IgD-negative memory B cell (primary cell): ENCODE measurements around the gene AMACR. TPM values are rescaled to one million over a fixed set of nuclear protein-coding genes. Genes with fewer than 3 reads are reported as not detected.
"Not testable (repeated sequence)": the region's sequence is repeated elsewhere in the genome, so short reads cannot be mapped to it uniquely, and the experiment has no call there.

Experiments used
- H3K27ac Mint-ChIP-seq, 3 donors: one replicate each; pipeline ENCODE4 v1.8.0; 2020 to 2022; ENCODE audit warnings: mild to moderate bottlenecking in 3 of 3, mixed read lengths in 3 of 3, moderate library complexity in 1 of 3
- H3K27me3 Mint-ChIP-seq: one replicate; pipeline ENCODE4 v1.8.0; 2021; ENCODE audit warnings: mixed read lengths
- H3K36me3 Mint-ChIP-seq: one replicate; pipeline ENCODE4 v1.8.0; 2020; ENCODE audit warnings: mild to moderate bottlenecking, mixed read lengths
- H3K4me1 Mint-ChIP-seq, 3 donors: one replicate each; pipeline ENCODE4 v1.8.0; 2020 to 2022; ENCODE audit warnings: mixed read lengths in 3 of 3, mild to moderate bottlenecking in 1 of 3
- H3K4me3 Mint-ChIP-seq, 4 donors: one replicate each; pipeline ENCODE4 v1.8.0; 2020 to 2022; ENCODE audit warnings: mild to moderate bottlenecking in 4 of 4, mixed read lengths in 4 of 4, moderate library complexity in 3 of 4
- H3K9me3 Mint-ChIP-seq, 3 donors: one replicate each; pipeline ENCODE4 v1.8.0; 2020 to 2021; ENCODE audit warnings: mixed read lengths in 3 of 3, mild to moderate bottlenecking in 1 of 3
- polyA plus RNA-seq: library from polyadenylated mRNA; unstranded; fragments of 300-500 nt; fragmentation: Illumina TruSeq; gene quantifications from one replicate; pipeline ENCODE4 v1.2.3, GENCODE V29; 2021

The AMACR gene
- polyA plus RNA-seq, 1 donor from 2014 or later, result 6.9 TPM

GRCh38 chr5:34026089-34026761 lies 18.4 kb upstream of the AMACR start:
- no peaks in the 10 kb centered on the region for H3K9me3 Mint-ChIP-seq
- no peaks in the 10 kb centered on the region for H3K27me3 Mint-ChIP-seq
- H3K36me3 Mint-ChIP-seq, result peaks cover 14% of the 10 kb centered on the region
- no peak overlapping the region for H3K27ac Mint-ChIP-seq
- peak overlapping the region in 1 of 4 donors; percentile 48 for H3K4me3 Mint-ChIP-seq
- peaks cover 0 to 1% (median 0%) of the 10 kb centered on the region in 3 donors for H3K4me1 Mint-ChIP-seq

- Mint-ChIP-seq H3K9me3 (no peaks in the 10 kb centered on the region), H3K4me1 (peaks cover 0 to 1% (median 0%) of the 10 kb centered on the region in 3 donors), H3K27ac (no peak overlapping the region), H3K36me3 (peaks cover 10% of the 10 kb centered on the region), H3K27me3 (no peaks in the 10 kb centered on the region), H3K4me3 (no peak overlapping the region)
Observed at GRCh38 chr5:34022121-34022705, 14.4 kb upstream of the AMACR start.

GRCh38 chr5:34021334-34021733 lies 13.5 kb upstream of the AMACR start:
- H3K27me3 Mint-ChIP-seq, result no peaks in the 10 kb centered on the region
- peak overlapping the region in 1 of 3 donors; percentile 35 for H3K27ac Mint-ChIP-seq
- peaks cover 10% of the 10 kb centered on the region for H3K36me3 Mint-ChIP-seq
- H3K4me1 Mint-ChIP-seq, result peaks cover 0 to 1% (median 0%) of the 10 kb centered on the region in 3 donors
- no peak overlapping the region for H3K4me3 Mint-ChIP-seq
- H3K9me3 Mint-ChIP-seq, result no peaks in the 10 kb centered on the region

GRCh38 chr5:34020726-34021125 lies 12.9 kb upstream of the AMACR start:
- Mint-ChIP-seq H3K27ac (peak overlapping the region in 1 of 3 donors; percentile 35), H3K4me1 (peaks cover 0 to 1% (median 0%) of the 10 kb centered on the region in 3 donors), H3K9me3 (no peaks in the 10 kb centered on the region), H3K27me3 (no peaks in the 10 kb centered on the region), H3K4me3 (no peak overlapping the region), H3K36me3 (peaks cover 10% of the 10 kb centered on the region)

- H3K36me3 Mint-ChIP-seq, result peaks cover 9% of the 10 kb centered on the region
- no peak overlapping the region for H3K27ac Mint-ChIP-seq
- peaks cover 0 to 6% (median 0%) of the 10 kb centered on the region in 3 donors for H3K9me3 Mint-ChIP-seq
- H3K4me3 Mint-ChIP-seq, result no peak overlapping the region
- no peaks in the 10 kb centered on the region for H3K4me1 Mint-ChIP-seq
- H3K27me3 Mint-ChIP-seq, result no peaks in the 10 kb centered on the region
Observed at GRCh38 chr5:34017254-34017653, 9.4 kb upstream of the AMACR start.

GRCh38 chr5:34016750-34017149 lies 8.9 kb upstream of the AMACR start:
- Mint-ChIP-seq H3K9me3 (peaks cover 0 to 6% (median 0%) of the 10 kb centered on the region in 3 donors), H3K27ac (no peak overlapping the region), H3K36me3 (peaks cover 9% of the 10 kb centered on the region), H3K4me3 (no peak overlapping the region), H3K4me1 (no peaks in the 10 kb centered on the region), H3K27me3 (no peaks in the 10 kb centered on the region)

- Mint-ChIP-seq H3K27ac (no peak overlapping the region), H3K27me3 (no peaks in the 10 kb centered on the region), H3K4me1 (no peaks in the 10 kb centered on the region), H3K9me3 (peaks cover 0 to 6% (median 0%) of the 10 kb centered on the region in 3 donors), H3K36me3 (peaks cover 9% of the 10 kb centered on the region), H3K4me3 (no peak overlapping the region)
Observed at GRCh38 chr5:34016222-34016621, 8.4 kb upstream of the AMACR start.

GRCh38 chr5:34015120-34015822 lies 7.4 kb upstream of the AMACR start:
- Mint-ChIP-seq H3K9me3 (peaks cover 0 to 6% (median 0%) of the 10 kb centered on the region in 3 donors), H3K27ac (no peak overlapping the region), H3K36me3 (peaks cover 9% of the 10 kb centered on the region), H3K4me1 (no peaks in the 10 kb centered on the region), H3K27me3 (no peaks in the 10 kb centered on the region), H3K4me3 (no peak overlapping the region)

- Mint-ChIP-seq H3K9me3 (peaks cover 0 to 6% (median under 1%) of the 10 kb centered on the region in 3 donors), H3K27ac (no peak overlapping the region)
Observed at GRCh38 chr5:34014626-34015025, 6.8 kb upstream of the AMACR start.

GRCh38 chr5:34013547-34013946 lies 5.7 kb upstream of the AMACR start:
- Mint-ChIP-seq H3K27me3 (no peaks in the 10 kb centered on the region), H3K4me3 (no peak overlapping the region), H3K4me1 (peaks cover 5 to 10% (median 8%) of the 10 kb centered on the region in 3 donors), H3K27ac (no peak overlapping the region), H3K9me3 (peaks cover 0 to 6% (median 2%) of the 10 kb centered on the region in 3 donors), H3K36me3 (peaks cover 4% of the 10 kb centered on the region)

More at GRCh38 chr5:34014626-34015025, 6.8 kb upstream of the AMACR start:
- peaks cover 0 to 2% (median 1%) of the 10 kb centered on the region in 3 donors for H3K4me1 Mint-ChIP-seq
- H3K27me3 Mint-ChIP-seq, result no peaks in the 10 kb centered on the region
- no peak overlapping the region for H3K4me3 Mint-ChIP-seq
- H3K36me3 Mint-ChIP-seq, result peaks cover 7% of the 10 kb centered on the region

- peaks cover 0 to 6% (median 2%) of the 10 kb centered on the region in 3 donors for H3K9me3 Mint-ChIP-seq
- no peaks in the 10 kb centered on the region for H3K27me3 Mint-ChIP-seq
- peaks cover 4% of the 10 kb centered on the region for H3K36me3 Mint-ChIP-seq
- no peak overlapping the region for H3K27ac Mint-ChIP-seq
- H3K4me3 Mint-ChIP-seq, result no peak overlapping the region
- peaks cover 5 to 14% (median 12%) of the 10 kb centered on the region in 3 donors for H3K4me1 Mint-ChIP-seq
Observed at GRCh38 chr5:34012791-34013190, 4.9 kb upstream of the AMACR start.

GRCh38 chr5:34011536-34011935 lies 3.7 kb upstream of the AMACR start:
- Mint-ChIP-seq H3K9me3 (peaks cover 0 to 6% (median 2%) of the 10 kb centered on the region in 3 donors), H3K27me3 (no peaks in the 10 kb centered on the region), H3K4me1 (peaks cover 10 to 19% (median 14%) of the 10 kb centered on the region in 3 donors), H3K36me3 (peaks cover 4% of the 10 kb centered on the region), H3K27ac (no peak overlapping the region), H3K4me3 (peak overlapping the region in 1 of 4 donors; percentile 36)

- Mint-ChIP-seq H3K4me1 (peaks cover 10 to 19% (median 14%) of the 10 kb centered on the region in 3 donors), H3K4me3 (peak overlapping the region in 1 of 4 donors; percentile 98)
- not testable (repeated sequence) for H3K9me3 Mint-ChIP-seq, H3K27ac Mint-ChIP-seq, H3K36me3 Mint-ChIP-seq, H3K27me3 Mint-ChIP-seq
Observed at GRCh38 chr5:34010146-34010545, 2.3 kb upstream of the AMACR start.

GRCh38 chr5:34009610-34010009 lies 1.8 kb upstream of the AMACR start:
- H3K27me3 Mint-ChIP-seq, result no peaks in the 10 kb centered on the region
- H3K27ac Mint-ChIP-seq, result peak overlapping the region in 1 of 3 donors; percentile 3
- H3K4me3 Mint-ChIP-seq, result peak overlapping the region in 1 of 4 donors; percentile 98
- peaks cover 7% of the 10 kb centered on the region for H3K36me3 Mint-ChIP-seq
- H3K4me1 Mint-ChIP-seq, result peaks cover 10 to 19% (median 14%) of the 10 kb centered on the region in 3 donors
- peaks cover 0 to 6% (median 2%) of the 10 kb centered on the region in 3 donors for H3K9me3 Mint-ChIP-seq

GRCh38 chr5:34008802-34009201 lies 952 bp upstream of the AMACR start:
- peak overlapping the region; percentile 94 to 99 (median 98) for H3K4me3 Mint-ChIP-seq
- H3K27ac Mint-ChIP-seq, result peak overlapping the region; percentile 65 to 87 (median 85)
- peaks cover 10 to 19% (median 14%) of the 10 kb centered on the region in 3 donors for H3K4me1 Mint-ChIP-seq

More at GRCh38 chr5:34008802-34009201, 952 bp upstream of the AMACR start:
- peaks cover 0 to 6% (median 2%) of the 10 kb centered on the region in 3 donors for H3K9me3 Mint-ChIP-seq
- peaks cover 8% of the 10 kb centered on the region for H3K36me3 Mint-ChIP-seq
- H3K27me3 Mint-ChIP-seq, result no peaks in the 10 kb centered on the region
